CD4-positive, alpha-beta T cell treated with Interleukin-6 at 100 ng/mL for 8 hours (primary cell): ENCODE data around the gene FGFRL1.

Experiments used
- DNase-seq: peaks from one replicate; pipeline ENCODE4 v3.0.0-alpha.2; 2020; ENCODE audit warnings: mixed read lengths, low spot score

FGFRL1 gene

DNA sequence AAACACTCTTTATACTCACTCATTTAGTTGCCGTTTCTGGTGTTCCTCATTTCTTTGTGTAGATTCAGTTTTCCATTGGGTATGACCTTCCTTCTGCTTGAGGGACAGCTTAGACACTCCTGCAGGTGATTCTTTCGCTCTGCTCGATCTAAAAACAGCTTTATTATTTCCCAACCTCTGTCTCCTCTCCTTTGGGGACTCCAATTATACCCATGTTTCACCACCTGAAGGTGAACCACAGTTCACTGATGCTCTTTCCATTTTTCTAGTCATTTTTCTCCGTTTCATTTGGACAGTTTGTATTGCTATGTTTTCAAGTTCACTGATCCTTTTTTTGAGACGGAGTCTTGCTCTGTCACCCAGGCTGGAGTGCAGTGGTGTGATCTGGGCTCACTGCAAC lies 4.6 kb upstream of the FGFRL1 start:
- no peak for DNase-seq

- no peak for DNase-seq
Measured at GRCh38 chr4:1008840-1009541, 2.4 kb upstream of the FGFRL1 start.

- DNase-seq = peak; percentile 68
Measured at GRCh38 chr4:1009542-1010394, 1.7 kb upstream of the FGFRL1 start.

- peak; percentile 71 for DNase-seq
Measured at GRCh38 chr4:1010395-1011021, 918 bp upstream of the FGFRL1 start.

DNA sequence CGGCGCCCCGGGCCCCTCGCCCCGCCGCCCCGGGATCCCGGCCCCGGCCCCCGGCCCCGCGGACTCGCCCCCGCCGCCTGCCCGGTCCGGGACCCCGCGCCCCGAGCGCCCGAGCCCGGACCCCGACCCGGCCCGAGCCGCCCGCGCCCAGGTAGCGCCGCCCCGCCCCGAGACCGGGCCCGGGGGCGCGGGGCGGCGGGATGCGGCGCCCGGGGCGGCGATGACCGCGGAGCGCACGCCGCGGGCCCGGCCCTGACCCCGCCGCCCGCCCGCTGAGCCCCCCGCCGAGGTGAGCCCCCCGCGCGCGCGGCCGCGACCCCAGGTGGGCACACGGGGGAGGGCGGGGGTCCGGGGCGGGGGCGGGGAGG lies 224 bp downstream of the FGFRL1 start:
- DNase-seq = no peak

DNA sequence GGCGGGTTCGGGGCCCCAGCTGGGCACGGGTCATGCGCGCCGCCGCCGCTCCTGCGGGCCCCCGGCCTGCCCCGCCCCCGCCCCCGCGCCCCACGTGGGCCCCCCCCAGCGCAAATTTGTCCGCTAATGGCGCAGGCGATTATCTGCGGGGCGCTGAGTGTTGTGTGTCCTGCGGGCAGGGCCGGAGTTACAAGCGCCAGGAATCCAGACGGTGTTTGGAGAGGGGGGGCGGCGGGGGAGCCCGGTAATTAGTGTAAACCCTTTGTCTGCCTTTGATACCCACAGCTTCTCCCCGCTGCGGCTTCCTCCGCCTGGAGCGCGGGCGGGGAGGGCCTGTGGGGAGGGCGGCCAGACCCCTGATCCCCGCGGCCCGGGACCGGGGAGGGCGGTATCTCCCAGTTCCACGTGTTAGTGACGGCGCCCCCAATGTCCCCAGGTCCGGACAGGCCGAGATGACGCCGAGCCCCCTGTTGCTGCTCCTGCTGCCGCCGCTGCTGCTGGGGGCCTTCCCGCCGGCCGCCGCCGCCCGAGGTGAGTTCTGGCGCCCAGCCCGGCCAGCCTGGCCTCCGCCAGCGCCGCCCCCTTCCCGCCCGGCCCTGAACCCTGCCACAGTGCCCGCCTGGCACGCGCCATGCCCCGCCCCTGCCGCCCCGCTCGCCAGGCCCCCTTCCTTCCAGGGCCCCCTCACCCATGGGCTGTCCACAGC lies 761 bp downstream of the FGFRL1 start:
- peak; percentile 18 for DNase-seq

GRCh38 chr4:1013225-1014073 lies 2.0 kb downstream of the FGFRL1 start:
- no peak for DNase-seq

DNA sequence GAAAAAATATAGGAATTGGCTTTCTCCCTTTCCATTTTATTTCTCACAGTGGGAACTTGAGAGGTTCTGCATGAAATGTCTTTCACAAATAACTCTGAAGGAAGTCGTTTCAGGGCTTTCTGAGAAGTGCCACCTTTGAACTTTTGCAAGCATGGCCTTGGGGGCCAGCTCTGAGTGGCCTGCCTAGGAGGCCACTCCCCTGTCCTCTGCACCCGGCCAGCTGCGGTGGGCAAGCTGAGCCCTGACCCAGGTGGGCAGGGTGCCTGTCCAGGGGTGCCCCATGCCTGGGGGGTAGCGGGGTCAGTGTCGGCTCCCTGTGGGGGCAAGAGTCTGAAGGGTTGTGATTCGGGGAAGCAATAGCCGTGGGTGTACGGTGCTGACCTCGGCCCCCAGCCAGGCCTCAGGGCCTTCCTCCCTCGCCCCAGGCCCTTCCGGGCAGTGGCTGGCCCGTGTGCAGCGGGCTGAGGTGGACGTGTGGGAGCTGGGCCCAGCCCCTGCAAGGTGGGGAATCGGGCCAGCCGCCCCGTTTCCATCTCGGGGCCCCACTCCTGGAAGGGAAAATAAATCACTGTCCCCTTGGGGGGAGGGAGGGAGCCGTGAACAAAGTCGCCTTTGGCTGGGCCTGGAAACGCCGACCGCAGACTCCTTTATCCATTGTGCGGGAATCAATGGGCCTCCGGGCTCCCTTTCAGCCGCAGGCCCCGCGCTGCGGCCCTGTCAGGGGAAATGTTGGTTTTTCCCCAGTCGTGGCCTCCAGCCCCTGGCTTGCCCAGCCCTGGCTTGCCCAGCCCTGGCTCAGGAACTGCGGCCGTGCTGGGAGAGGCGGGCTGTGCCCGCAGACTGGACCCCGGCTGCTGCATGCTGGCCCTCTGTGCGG lies 3.1 kb downstream of the FGFRL1 start:
- DNase-seq = no peak

DNA sequence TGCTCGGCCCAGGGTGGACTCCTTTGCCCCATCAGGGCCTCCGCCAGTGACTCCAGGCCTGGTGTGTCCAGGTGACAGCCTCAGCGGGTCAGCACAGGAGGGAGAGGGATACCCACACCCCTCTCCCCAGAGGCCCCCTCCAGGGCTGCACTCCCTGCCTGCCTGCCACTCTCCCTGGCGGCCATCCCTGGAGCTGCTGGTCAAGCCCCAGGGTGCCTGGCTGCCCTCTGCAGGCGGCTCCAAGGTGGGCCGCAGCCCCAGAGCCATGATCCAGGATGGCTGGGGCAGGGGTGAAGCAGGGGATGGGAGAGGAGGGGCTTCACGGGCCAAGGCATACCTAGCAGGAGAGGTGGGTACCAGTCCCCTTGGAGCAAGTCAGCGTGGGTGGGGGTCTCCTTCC lies 3.8 kb downstream of the FGFRL1 start:
- no peak for DNase-seq

GRCh38 chr4:1015746-1016145 lies 4.3 kb downstream of the FGFRL1 start:
- DNase-seq = no peak

GRCh38 chr4:1017211-1017610 lies 5.8 kb downstream of the FGFRL1 start:
- DNase-seq = no peak

DNA sequence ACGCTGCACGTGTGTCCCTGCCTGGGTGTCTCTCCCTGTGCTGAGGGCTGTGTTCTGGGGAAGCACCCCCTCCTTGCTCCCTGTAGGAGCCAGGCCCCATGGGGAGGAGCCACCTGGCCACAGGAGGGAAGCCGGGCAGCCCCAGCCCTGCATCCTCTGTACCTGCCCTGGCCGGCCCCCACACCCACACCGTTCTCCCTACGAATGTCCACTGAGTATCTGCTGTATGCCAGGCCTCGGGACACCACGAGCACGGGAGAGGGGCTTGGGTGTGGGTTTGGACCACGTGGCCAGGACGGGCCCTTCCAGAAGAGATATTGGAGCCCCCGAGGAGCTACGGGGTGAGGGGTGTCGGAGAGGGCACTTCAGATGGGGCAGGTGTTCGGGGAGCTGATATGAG lies 6.3 kb downstream of the FGFRL1 start:
- no peak for DNase-seq

DNA sequence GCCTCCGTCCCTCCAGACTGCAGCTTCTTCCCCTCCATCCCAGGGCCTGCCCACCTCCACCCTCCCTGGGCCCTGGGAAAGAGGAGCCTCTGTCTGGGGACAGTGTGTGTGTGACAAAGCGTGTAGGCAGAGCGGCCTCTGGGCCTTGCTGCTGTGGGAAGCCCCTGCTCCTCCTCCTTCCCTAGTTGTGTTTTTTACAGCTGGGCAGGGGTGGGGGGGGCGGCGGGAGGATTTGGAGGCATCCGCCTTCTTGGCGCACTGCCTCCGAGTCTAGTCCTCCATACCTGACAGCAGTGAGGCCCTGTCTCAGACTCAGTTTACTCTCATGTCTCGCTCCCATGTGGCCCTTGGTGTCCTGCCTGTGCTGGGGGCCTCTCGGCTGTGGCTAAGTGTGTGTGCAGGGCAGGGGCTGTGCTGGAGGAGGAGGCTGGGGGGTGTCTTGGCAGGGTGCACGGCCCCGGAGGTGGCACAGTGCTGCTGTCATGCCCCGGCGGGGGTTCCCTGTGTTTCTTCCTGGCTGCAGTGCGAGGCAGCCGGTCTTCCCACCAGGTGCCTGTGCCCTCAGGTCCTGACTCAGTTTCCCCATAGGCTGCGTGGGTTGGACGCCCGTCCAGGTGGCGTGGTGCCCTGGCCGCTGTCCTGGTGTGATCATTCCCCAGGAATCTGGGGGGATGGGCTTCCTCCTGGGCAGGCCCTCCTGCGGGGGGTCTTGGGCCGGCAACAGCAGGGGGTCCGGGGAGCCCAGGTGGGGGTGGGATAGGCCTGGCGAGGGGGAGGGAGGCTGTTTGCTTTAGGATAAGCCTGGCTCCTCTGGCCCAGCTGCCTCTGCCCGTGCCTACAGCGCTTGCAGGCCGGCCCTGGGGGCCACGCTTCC lies 7.0 kb downstream of the FGFRL1 start:
- DNase-seq = no peak

GRCh38 chr4:1019320-1019719 lies 7.9 kb downstream of the FGFRL1 start:
- DNase-seq = no peak

DNA sequence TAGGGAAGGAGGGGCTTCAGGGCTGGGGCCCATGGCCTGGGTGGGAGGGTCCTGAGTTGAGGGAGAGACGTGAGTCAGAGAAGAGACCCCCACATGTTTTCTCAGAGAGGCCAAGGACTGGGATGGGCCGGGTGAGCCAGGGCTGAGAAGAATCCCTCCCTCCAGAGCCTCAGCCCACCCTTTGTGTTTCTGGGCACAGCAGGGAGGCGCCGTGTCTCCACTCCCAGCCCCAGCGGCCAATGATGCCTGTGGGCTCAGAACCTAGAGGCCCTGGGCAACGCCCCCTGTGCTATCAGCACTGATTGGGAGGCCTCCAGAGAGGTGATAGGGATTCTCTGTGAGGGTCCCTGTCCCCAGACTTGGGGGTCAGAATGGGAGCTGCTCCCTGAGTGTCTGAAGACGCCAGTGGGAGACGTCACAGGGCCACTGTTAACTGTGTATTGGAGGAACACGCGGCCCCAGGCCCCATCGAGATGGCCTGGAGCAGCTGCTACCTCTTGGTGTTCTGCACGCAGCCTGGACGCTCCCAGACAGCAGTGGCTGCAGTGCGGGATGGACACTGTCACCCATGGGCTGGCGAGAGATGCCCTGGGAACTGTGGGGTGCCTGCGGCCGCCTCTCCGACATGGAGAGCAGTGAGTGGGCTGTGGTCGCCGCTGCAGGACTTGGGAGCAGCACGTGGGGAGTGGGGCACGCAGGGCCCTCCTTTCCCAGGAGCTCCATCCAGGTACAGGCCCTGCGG lies 8.5 kb downstream of the FGFRL1 start:
- no peak for DNase-seq

GRCh38 chr4:1021386-1022050 lies 10.1 kb downstream of the FGFRL1 start:
- DNase-seq = no peak

GRCh38 chr4:1022051-1022738 lies 10.8 kb downstream of the FGFRL1 start:
- no peak for DNase-seq

GRCh38 chr4:1022739-1023066 lies 11.3 kb downstream of the FGFRL1 start:
- no peak for DNase-seq
